Measurements from ENCODE around the gene CAPN5.

CAPN5 gene

GRCh38 chr11:77155082-77155475 is 88.3 kb downstream of the CAPN5 start:
- no peak for DNase-seq

- no peak for DNase-seq
Measured at GRCh38 chr11:77155556-77156130, 88.9 kb downstream of the CAPN5 start.

- no peak for DNase-seq
Measured at GRCh38 chr11:77156396-77157195, 89.8 kb downstream of the CAPN5 start.

- no peak for DNase-seq
Measured at GRCh38 chr11:77158041-77158695, 91.4 kb downstream of the CAPN5 start.

- no peak for DNase-seq
Measured at GRCh38 chr11:77159219-77159936, 92.6 kb downstream of the CAPN5 start.

GRCh38 chr11:77159937-77160495 is 93.2 kb downstream of the CAPN5 start:
- no peak for DNase-seq

- no peak for DNase-seq
Measured at GRCh38 chr11:77163271-77163670, 96.5 kb downstream of the CAPN5 start.

GRCh38 chr11:77165066-77165465 is 98.3 kb downstream of the CAPN5 start:
- no peak for DNase-seq

GRCh38 chr11:77166021-77166420 is 99.2 kb downstream of the CAPN5 start:
- DNase-seq = no peak

- no peak for DNase-seq
Measured at GRCh38 chr11:77167111-77167626, 100.4 kb downstream of the CAPN5 start.

- DNase-seq = no peak
Measured at GRCh38 chr11:77167791-77168190, 101.0 kb downstream of the CAPN5 start.

GRCh38 chr11:77170107-77170506 is 103.3 kb downstream of the CAPN5 start:
- DNase-seq = no peak

GRCh38 chr11:77171254-77171653 is 104.5 kb downstream of the CAPN5 start:
- DNase-seq = no peak

GRCh38 chr11:77171885-77172665 is 105.3 kb downstream of the CAPN5 start:
- no peak for DNase-seq

- DNase-seq = no peak
Measured at GRCh38 chr11:77172666-77172982, 105.9 kb downstream of the CAPN5 start.

- no peak for DNase-seq
Measured at GRCh38 chr11:77173494-77173893, 106.7 kb downstream of the CAPN5 start.

- no peak for DNase-seq
Measured at GRCh38 chr11:77174559-77174958, 107.8 kb downstream of the CAPN5 start.

GRCh38 chr11:77175021-77175842 is 108.5 kb downstream of the CAPN5 start:
- no peak for DNase-seq
